ENCODE measurements around the gene ROR1. TPM values are rescaled to one million over a fixed set of nuclear protein-coding genes. Genes with fewer than 3 reads are reported as not detected.

The ROR1 gene
- total RNA-seq, 5 donors from 2014 or later (not counting 1 experiment from before 2014, with no cell fraction given): 0.15 to 2.0 (median 0.33) TPM; not detected in 1

- ChIA-PET CTCF (no interaction called here), POLR2A (no interaction called here)
- Mint-ChIP-seq H3K36me3 (no peaks in the 10 kb centered on the region), H3K4me1 (peaks cover 0 to 20% (median 8%) of the 10 kb centered on the region in 3 donors), H3K4me3 (no peak overlapping the region), H3K27ac (no peak overlapping the region), H3K27me3 (peaks cover 0 to 3% of the 10 kb centered on the region in 2 donors), H3K9me3 (peaks cover 0 to 9% (median 7%) of the 10 kb centered on the region in 3 donors)
- Histone ChIP-seq H3K4me1 (ENCODE audit: control insufficient read depth in 1 of 2, extremely low read depth in 1 of 2, insufficient read depth in 2 of 2, low read length in 2 of 2) (peaks cover 0 to 32% of the 10 kb centered on the region in 2 experiments), H3K36me3 (ENCODE audit: control insufficient read depth in 2 of 2, extremely low read depth in 1 of 2, insufficient read depth in 1 of 2, low read length in 1 of 2) (no peaks in the 10 kb centered on the region), H3K9me3 (no peaks in the 10 kb centered on the region), H3K4me3 (ENCODE audit: control insufficient read depth in 1 of 2, extremely low read depth in 1 of 2, low read length in 1 of 2) (no peak overlapping the region), H3K27me3 (replicated peaks in 1 of 2; ENCODE audit: control insufficient read depth in 2 of 2, extremely low read depth in 1 of 2, insufficient read depth in 2 of 2, low read length in 1 of 2) (no peaks in the 10 kb centered on the region), H3K27ac (ENCODE audit: low read length) (no peak overlapping the region)
- DNase-seq (no peak), ATAC-seq (replicated peaks in 1 of 4) (no peak)
- WGBS (ENCODE audit: insufficient coverage): 100% methylated on average over 1 of the region's 4 CpGs
Measured at GRCh38 chr1:64059556-64059955, 285.7 kb downstream of the ROR1 start.

- no peak for ATAC-seq (replicated peaks in 1 of 4)
- Histone ChIP-seq H3K4me3 (ENCODE audit: control insufficient read depth in 1 of 2, extremely low read depth in 1 of 2, low read length in 1 of 2) (no peak overlapping the region), H3K9me3 (no peaks in the 10 kb centered on the region), H3K27ac (ENCODE audit: low read length) (no peak overlapping the region), H3K27me3 (replicated peaks in 1 of 2; ENCODE audit: control insufficient read depth in 2 of 2, extremely low read depth in 1 of 2, insufficient read depth in 2 of 2, low read length in 1 of 2) (no peaks in the 10 kb centered on the region), H3K36me3 (ENCODE audit: control insufficient read depth in 2 of 2, extremely low read depth in 1 of 2, insufficient read depth in 1 of 2, low read length in 1 of 2) (no peaks in the 10 kb centered on the region), H3K4me1 (ENCODE audit: control insufficient read depth in 1 of 2, extremely low read depth in 1 of 2, insufficient read depth in 2 of 2, low read length in 2 of 2) (peaks cover 0 to 41% of the 10 kb centered on the region in 2 experiments)
- CTCF ChIA-PET: no interaction called here
- POLR2A ChIA-PET: no interaction called here
- WGBS (ENCODE audit: insufficient coverage): no CpG with 5 or more reads among the region's 2 CpGs
- peaks cover 0 to 20% (median 8%) of the 10 kb centered on the region in 3 donors for H3K4me1 Mint-ChIP-seq
- no peak overlapping the region for H3K4me3 Mint-ChIP-seq
- H3K9me3 Mint-ChIP-seq: peaks cover 0 to 9% (median 7%) of the 10 kb centered on the region in 3 donors
- no peaks in the 10 kb centered on the region for H3K36me3 Mint-ChIP-seq
- DNase-seq: no peak
- peaks cover 0 to 3% of the 10 kb centered on the region in 2 donors for H3K27me3 Mint-ChIP-seq
- no peak overlapping the region for H3K27ac Mint-ChIP-seq
Measured at GRCh38 chr1:64060611-64061302, 286.9 kb downstream of the ROR1 start.

- Mint-ChIP-seq H3K4me1 (peaks cover 0 to 20% (median 8%) of the 10 kb centered on the region in 3 donors), H3K36me3 (no peaks in the 10 kb centered on the region), H3K27me3 (peaks cover 0 to 3% of the 10 kb centered on the region in 2 donors), H3K4me3 (no peak overlapping the region), H3K27ac (peak overlapping the region in 1 of 2 donors; percentile 24), H3K9me3 (peaks cover 0 to 9% (median 7%) of the 10 kb centered on the region in 3 donors)
- Histone ChIP-seq H3K9me3 (no peaks in the 10 kb centered on the region), H3K27me3 (replicated peaks in 1 of 2; ENCODE audit: control insufficient read depth in 2 of 2, extremely low read depth in 1 of 2, insufficient read depth in 2 of 2, low read length in 1 of 2) (no peaks in the 10 kb centered on the region), H3K36me3 (ENCODE audit: control insufficient read depth in 2 of 2, extremely low read depth in 1 of 2, insufficient read depth in 1 of 2, low read length in 1 of 2) (no peaks in the 10 kb centered on the region), H3K4me3 (ENCODE audit: control insufficient read depth in 1 of 2, extremely low read depth in 1 of 2, low read length in 1 of 2) (no peak overlapping the region), H3K27ac (ENCODE audit: low read length) (no peak overlapping the region), H3K4me1 (ENCODE audit: control insufficient read depth in 1 of 2, extremely low read depth in 1 of 2, insufficient read depth in 2 of 2, low read length in 2 of 2) (peaks cover 0 to 41% of the 10 kb centered on the region in 2 experiments)
- CTCF ChIA-PET: no interaction called here
- POLR2A ChIA-PET: no interaction called here
- DNase-seq (no peak), ATAC-seq (replicated peaks in 1 of 4) (no peak)
- whole genome bisulfite sequencing (ENCODE audit: insufficient coverage): no CpG with 5 or more reads among the region's 2 CpGs
Measured at GRCh38 chr1:64061430-64062104, 287.8 kb downstream of the ROR1 start.

- Histone ChIP-seq H3K36me3 (ENCODE audit: control insufficient read depth in 2 of 2, extremely low read depth in 1 of 2, insufficient read depth in 1 of 2, low read length in 1 of 2) (no peaks in the 10 kb centered on the region), H3K4me1 (ENCODE audit: control insufficient read depth in 1 of 2, extremely low read depth in 1 of 2, insufficient read depth in 2 of 2, low read length in 2 of 2) (peaks cover 0 to 41% of the 10 kb centered on the region in 2 experiments), H3K27ac (ENCODE audit: low read length) (no peak overlapping the region), H3K27me3 (replicated peaks in 1 of 2; ENCODE audit: control insufficient read depth in 2 of 2, extremely low read depth in 1 of 2, insufficient read depth in 2 of 2, low read length in 1 of 2) (no peaks in the 10 kb centered on the region), H3K4me3 (ENCODE audit: control insufficient read depth in 1 of 2, extremely low read depth in 1 of 2, low read length in 1 of 2) (no peak overlapping the region), H3K9me3 (no peaks in the 10 kb centered on the region)
- ATAC-seq (replicated peaks in 1 of 4) (no peak), DNase-seq (no peak)
- ChIA-PET POLR2A (no interaction called here), CTCF (no interaction called here)
- 81% methylated on average over 3 of the region's 6 CpGs for WGBS (ENCODE audit: insufficient coverage)
- Mint-ChIP-seq H3K4me1 (peaks cover 0 to 20% (median 8%) of the 10 kb centered on the region in 3 donors), H3K36me3 (no peaks in the 10 kb centered on the region), H3K9me3 (peaks cover 0 to 9% (median 7%) of the 10 kb centered on the region in 3 donors), H3K27me3 (peaks cover 0 to 3% of the 10 kb centered on the region in 2 donors), H3K4me3 (no peak overlapping the region), H3K27ac (no peak overlapping the region)
Measured at GRCh38 chr1:64062529-64062928, 288.7 kb downstream of the ROR1 start.

GRCh38 chr1:64062941-64063581, 289.2 kb downstream of the ROR1 start:
- peaks cover 0 to 20% (median 8%) of the 10 kb centered on the region in 3 donors for H3K4me1 Mint-ChIP-seq

GRCh38 chr1:64065571-64065970, 291.8 kb downstream of the ROR1 start:
- Histone ChIP-seq H3K36me3 (ENCODE audit: control insufficient read depth in 2 of 2, extremely low read depth in 1 of 2, insufficient read depth in 1 of 2, low read length in 1 of 2) (no peaks in the 10 kb centered on the region), H3K4me3 (ENCODE audit: control insufficient read depth in 1 of 2, extremely low read depth in 1 of 2, low read length in 1 of 2) (no peak overlapping the region), H3K27ac (ENCODE audit: low read length) (no peak overlapping the region), H3K4me1 (ENCODE audit: control insufficient read depth in 1 of 2, extremely low read depth in 1 of 2, insufficient read depth in 2 of 2, low read length in 2 of 2) (peaks cover 0 to 58% of the 10 kb centered on the region in 2 experiments), H3K27me3 (replicated peaks in 1 of 2; ENCODE audit: control insufficient read depth in 2 of 2, extremely low read depth in 1 of 2, insufficient read depth in 2 of 2, low read length in 1 of 2) (no peaks in the 10 kb centered on the region), H3K9me3 (no peaks in the 10 kb centered on the region)
- CTCF ChIA-PET: no interaction called here
- no CpG with 5 or more reads among the region's 2 CpGs for WGBS (ENCODE audit: insufficient coverage)
- Mint-ChIP-seq H3K36me3 (no peaks in the 10 kb centered on the region), H3K9me3 (peaks cover 0 to 7% (median 0%) of the 10 kb centered on the region in 3 donors), H3K4me3 (no peak overlapping the region), H3K27ac (no peak overlapping the region), H3K4me1 (peaks cover 3 to 20% (median 8%) of the 10 kb centered on the region in 3 donors), H3K27me3 (no peaks in the 10 kb centered on the region)
- ATAC-seq (replicated peaks in 1 of 4) (no peak), DNase-seq (no peak)
- POLR2A ChIA-PET: no interaction called here

More at GRCh38 chr1:64062941-64063581, 289.2 kb downstream of the ROR1 start:
- ATAC-seq (replicated peaks in 1 of 4): no peak
- Histone ChIP-seq H3K27me3 (replicated peaks in 1 of 2; ENCODE audit: control insufficient read depth in 2 of 2, extremely low read depth in 1 of 2, insufficient read depth in 2 of 2, low read length in 1 of 2) (no peaks in the 10 kb centered on the region), H3K9me3 (no peaks in the 10 kb centered on the region), H3K36me3 (ENCODE audit: control insufficient read depth in 2 of 2, extremely low read depth in 1 of 2, insufficient read depth in 1 of 2, low read length in 1 of 2) (no peaks in the 10 kb centered on the region), H3K27ac (ENCODE audit: low read length) (no peak overlapping the region), H3K4me1 (ENCODE audit: control insufficient read depth in 1 of 2, extremely low read depth in 1 of 2, insufficient read depth in 2 of 2, low read length in 2 of 2) (peaks cover 0 to 41% of the 10 kb centered on the region in 2 experiments), H3K4me3 (ENCODE audit: control insufficient read depth in 1 of 2, extremely low read depth in 1 of 2, low read length in 1 of 2) (no peak overlapping the region)
- WGBS (ENCODE audit: insufficient coverage): no CpG with 5 or more reads among the region's 2 CpGs
- peaks cover 0 to 3% of the 10 kb centered on the region in 2 donors for H3K27me3 Mint-ChIP-seq
- no peak for DNase-seq
- H3K27ac Mint-ChIP-seq: no peak overlapping the region
- ChIA-PET CTCF (no interaction called here), POLR2A (no interaction called here)
- H3K36me3 Mint-ChIP-seq: no peaks in the 10 kb centered on the region
- H3K4me3 Mint-ChIP-seq: no peak overlapping the region
- H3K9me3 Mint-ChIP-seq: peaks cover 0 to 8% (median 7%) of the 10 kb centered on the region in 3 donors
